IPS DF 6.9 (cell line): ENCODE measurements around the gene PALLD.

Experiments used
- DNase-seq: peaks from one replicate; pipeline ENCODE4 v3.0.0-alpha.2; 2013; ENCODE audit warnings: low read depth, low spot score
- H3K27ac ChIP-seq: one replicate; pipeline ENCODE4 v1.5.1; 2013; ENCODE audit warnings: low read length, control low read depth
- H3K27me3 ChIP-seq: 2 replicates; pipeline ENCODE4 v1.6.1; 2013; ENCODE audit warnings: mild to moderate bottlenecking, low read length; ENCODE audit not compliant: control insufficient read depth, insufficient read depth
- H3K36me3 ChIP-seq: 2 replicates; pipeline ENCODE4 v1.6.1; 2013; ENCODE audit warnings: low read length; ENCODE audit not compliant: control insufficient read depth, insufficient read depth
- H3K4me1 ChIP-seq: 2 replicates; pipeline ENCODE4 v1.6.1; 2013; ENCODE audit warnings: low read length; ENCODE audit not compliant: control insufficient read depth, insufficient read depth
- H3K4me3 ChIP-seq: 2 replicates; pipeline ENCODE4 v1.5.1; 2013; ENCODE audit warnings: mild to moderate bottlenecking, low read length
- H3K9me3 ChIP-seq: 2 replicates; pipeline ENCODE4 v1.6.1; 2013; ENCODE audit warnings: low read length, inconsistent platforms; ENCODE audit not compliant: control insufficient read depth, insufficient read depth
- WGBS: extraction: QIAGEN DNeasy Blood & Tissue Kit; methylation state at CpG from one replicate; pipeline ENCODE4 v1.1.7; 2013; ENCODE audit warnings: mixed read lengths, missing lambda C conversion rate; ENCODE audit not compliant: insufficient read length, insufficient coverage; 5-methylcytosine and 5-hydroxymethylcytosine counted together

Gene PALLD

GRCh38 chr4:168570466-168570865 lies 73.6 kb downstream of the PALLD start:
- no peaks in the 10 kb centered on the region for H3K27me3 ChIP-seq
- no peaks in the 10 kb centered on the region for H3K36me3 ChIP-seq
- H3K27ac ChIP-seq, result no peak overlapping the region
- H3K9me3 ChIP-seq, result no peaks in the 10 kb centered on the region
- no peaks in the 10 kb centered on the region for H3K4me1 ChIP-seq
- no peak for DNase-seq
- H3K4me3 ChIP-seq, result no peak overlapping the region

DNA sequence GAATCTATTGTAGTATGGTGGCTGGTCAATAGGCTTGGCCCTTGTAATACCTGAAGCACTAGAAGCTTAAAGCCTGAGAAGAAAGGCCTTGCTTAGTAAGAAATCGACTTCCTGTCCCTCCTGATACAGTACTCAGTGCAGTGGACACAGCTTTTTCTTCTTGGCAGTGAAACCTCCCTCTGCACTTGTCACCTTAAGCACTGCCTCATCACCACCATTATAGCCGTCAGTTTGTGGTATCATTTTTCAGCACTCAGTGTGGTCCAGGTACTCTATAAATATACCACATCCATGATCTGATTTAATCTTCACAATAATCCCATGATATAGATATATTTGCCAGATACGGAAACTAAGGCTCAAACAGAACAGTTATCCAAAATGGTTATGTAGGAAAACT lies 75.2 kb downstream of the PALLD start:
- Histone ChIP-seq H3K4me3 (no peak overlapping the region), H3K4me1 (no peaks in the 10 kb centered on the region), H3K9me3 (no peaks in the 10 kb centered on the region), H3K27me3 (no peaks in the 10 kb centered on the region), H3K27ac (no peak overlapping the region), H3K36me3 (no peaks in the 10 kb centered on the region)
- no CpG with 5 or more reads among the region's 3 CpGs for WGBS
- no peak for DNase-seq

DNA sequence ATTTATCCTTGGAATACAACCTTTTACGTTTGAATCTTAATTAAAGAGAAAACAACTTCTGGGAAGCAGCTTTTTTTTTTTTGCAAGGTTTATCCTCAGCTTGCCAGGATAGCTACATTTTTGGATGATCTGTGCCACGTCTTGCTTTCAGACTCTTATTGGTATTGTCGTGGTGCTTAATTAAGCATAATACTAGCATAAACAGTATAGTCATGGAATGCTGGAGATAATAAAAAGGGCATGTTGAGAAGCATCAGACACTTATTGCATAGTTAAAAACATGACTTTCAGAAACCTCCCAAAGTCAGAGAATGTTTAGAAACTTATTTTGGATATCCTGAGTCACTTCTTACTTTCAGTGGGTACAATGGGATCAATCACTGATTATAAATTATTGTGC lies 77.0 kb downstream of the PALLD start:
- WGBS, result no CpG with 5 or more reads among the region's 3 CpGs
- H3K4me3 ChIP-seq, result no peak overlapping the region
- DNase-seq, result no peak
- no peak overlapping the region for H3K27ac ChIP-seq
- H3K36me3 ChIP-seq, result no peaks in the 10 kb centered on the region
- no peaks in the 10 kb centered on the region for H3K27me3 ChIP-seq
- no peaks in the 10 kb centered on the region for H3K4me1 ChIP-seq
- no peaks in the 10 kb centered on the region for H3K9me3 ChIP-seq

DNA sequence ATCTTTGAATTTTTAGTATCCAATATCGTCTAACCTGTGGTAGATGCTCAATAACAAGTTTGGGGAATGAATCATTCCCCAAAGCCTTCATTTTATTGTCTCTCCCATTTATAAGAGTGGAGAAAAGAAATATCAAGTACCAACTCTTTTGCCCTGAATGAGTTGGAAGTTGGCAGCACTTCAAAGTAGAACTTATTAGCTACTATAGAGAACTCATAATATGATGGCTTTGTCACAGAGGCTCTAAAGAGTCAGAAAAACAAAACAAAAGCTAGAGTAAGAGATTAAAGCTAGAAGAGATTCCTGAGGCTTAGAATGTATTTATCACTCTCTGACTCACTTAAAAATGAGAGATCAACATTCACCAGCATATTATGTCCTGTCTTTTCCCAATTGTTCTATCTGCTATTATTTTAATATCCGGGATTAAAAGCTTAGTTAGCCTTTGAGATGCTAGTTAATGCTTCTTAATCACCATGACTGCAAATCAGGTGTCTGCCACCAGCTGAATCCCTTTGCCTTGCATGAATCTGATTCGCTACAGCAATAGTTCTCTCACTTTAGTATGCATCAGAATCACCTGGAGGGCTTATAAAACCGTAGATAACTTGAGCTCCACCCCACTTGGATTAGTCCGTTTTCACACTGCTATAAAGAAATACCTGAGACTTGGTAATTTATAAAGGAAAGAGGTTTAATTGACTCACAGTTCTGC lies 77.9 kb downstream of the PALLD start:
- H3K4me1 ChIP-seq, result no peaks in the 10 kb centered on the region
- DNase-seq, result no peak
- H3K27me3 ChIP-seq, result no peaks in the 10 kb centered on the region
- no peak overlapping the region for H3K27ac ChIP-seq
- H3K9me3 ChIP-seq, result no peaks in the 10 kb centered on the region
- H3K4me3 ChIP-seq, result no peak overlapping the region
- no peaks in the 10 kb centered on the region for H3K36me3 ChIP-seq
- no CpG with 5 or more reads among the region's 5 CpGs for WGBS

DNA sequence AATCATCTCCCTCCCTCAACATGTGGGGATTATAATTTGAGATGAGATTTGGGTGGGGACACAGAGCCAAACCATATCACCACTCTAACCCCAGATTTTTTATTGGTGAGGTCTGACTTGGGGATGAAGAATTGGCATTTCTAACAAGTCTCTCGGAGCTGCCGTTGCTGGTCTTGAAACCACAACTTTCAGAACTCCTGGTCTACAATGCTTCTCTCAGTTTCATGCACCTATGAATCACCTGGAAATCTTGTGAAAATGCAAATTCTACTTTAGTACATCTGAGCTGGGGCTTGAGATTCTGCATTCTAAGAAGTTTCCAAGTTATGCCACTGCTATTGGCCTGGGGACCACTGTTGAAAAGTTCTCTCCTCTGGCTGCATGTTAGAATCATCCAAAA lies 78.6 kb downstream of the PALLD start:
- Histone ChIP-seq H3K4me1 (no peaks in the 10 kb centered on the region), H3K4me3 (no peak overlapping the region), H3K27ac (no peak overlapping the region), H3K9me3 (no peaks in the 10 kb centered on the region), H3K36me3 (no peaks in the 10 kb centered on the region), H3K27me3 (no peaks in the 10 kb centered on the region)
- WGBS, result no CpG with 5 or more reads among the region's 2 CpGs
- DNase-seq, result no peak

DNA sequence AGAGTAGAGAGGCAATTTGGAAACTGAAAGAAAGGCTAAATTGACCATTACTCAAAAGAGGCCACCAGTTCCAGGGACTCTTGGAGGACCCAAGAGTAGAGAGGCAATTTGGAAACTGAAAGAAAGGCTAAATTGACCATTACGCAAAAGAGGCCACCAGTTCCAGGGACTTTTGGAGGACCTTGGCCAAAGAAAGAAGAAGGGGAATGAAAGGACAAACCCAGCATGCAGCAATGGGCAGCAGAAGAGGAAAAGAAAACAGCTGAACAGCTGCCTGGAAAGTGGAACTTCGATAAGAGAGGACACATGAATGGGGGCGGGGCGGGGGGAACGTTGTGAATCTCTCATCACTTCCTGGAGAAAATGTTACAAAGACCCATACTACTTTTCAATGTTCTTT lies 80.8 kb downstream of the PALLD start:
- WGBS, result no CpG with 5 or more reads among the region's 5 CpGs
- Histone ChIP-seq H3K9me3 (no peaks in the 10 kb centered on the region), H3K36me3 (no peaks in the 10 kb centered on the region), H3K27ac (no peak overlapping the region), H3K4me1 (no peaks in the 10 kb centered on the region), H3K4me3 (no peak overlapping the region), H3K27me3 (no peaks in the 10 kb centered on the region)
- DNase-seq, result no peak

- no CpG with 5 or more reads among the region's 2 CpGs for WGBS
- no peaks in the 10 kb centered on the region for H3K36me3 ChIP-seq
- H3K4me1 ChIP-seq, result no peaks in the 10 kb centered on the region
- H3K27ac ChIP-seq, result no peak overlapping the region
- DNase-seq, result no peak
- no peaks in the 10 kb centered on the region for H3K27me3 ChIP-seq
- no peak overlapping the region for H3K4me3 ChIP-seq
- H3K9me3 ChIP-seq, result no peaks in the 10 kb centered on the region
Observed at GRCh38 chr4:168580228-168580627, 83.4 kb downstream of the PALLD start.

DNA sequence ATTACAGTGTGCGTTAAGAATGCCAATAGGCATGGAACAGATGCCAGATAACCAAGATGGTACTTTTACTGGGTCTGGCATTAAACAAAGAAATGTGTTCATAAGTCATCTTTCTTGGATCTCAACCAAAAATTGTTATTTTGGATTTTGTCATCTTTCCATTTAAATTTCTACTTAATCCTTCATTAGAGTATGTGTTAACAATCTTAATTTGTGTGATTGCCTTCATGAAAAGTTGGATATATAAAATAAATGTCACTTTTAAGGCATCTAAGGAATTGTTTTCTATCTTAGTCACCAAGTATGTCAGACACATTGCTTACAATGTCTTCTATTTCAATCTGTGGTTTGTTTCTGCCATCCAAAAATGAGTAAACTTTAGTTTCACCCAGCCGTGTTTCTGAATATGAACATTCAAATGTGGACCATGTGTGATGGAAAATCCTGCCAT lies 87.5 kb downstream of the PALLD start:
- WGBS, result no CpG with 5 or more reads among the region's 2 CpGs
- Histone ChIP-seq H3K36me3 (no peaks in the 10 kb centered on the region), H3K4me1 (no peaks in the 10 kb centered on the region), H3K27me3 (no peaks in the 10 kb centered on the region), H3K27ac (no peak overlapping the region), H3K9me3 (no peaks in the 10 kb centered on the region), H3K4me3 (no peak overlapping the region)
- no peak for DNase-seq

DNA sequence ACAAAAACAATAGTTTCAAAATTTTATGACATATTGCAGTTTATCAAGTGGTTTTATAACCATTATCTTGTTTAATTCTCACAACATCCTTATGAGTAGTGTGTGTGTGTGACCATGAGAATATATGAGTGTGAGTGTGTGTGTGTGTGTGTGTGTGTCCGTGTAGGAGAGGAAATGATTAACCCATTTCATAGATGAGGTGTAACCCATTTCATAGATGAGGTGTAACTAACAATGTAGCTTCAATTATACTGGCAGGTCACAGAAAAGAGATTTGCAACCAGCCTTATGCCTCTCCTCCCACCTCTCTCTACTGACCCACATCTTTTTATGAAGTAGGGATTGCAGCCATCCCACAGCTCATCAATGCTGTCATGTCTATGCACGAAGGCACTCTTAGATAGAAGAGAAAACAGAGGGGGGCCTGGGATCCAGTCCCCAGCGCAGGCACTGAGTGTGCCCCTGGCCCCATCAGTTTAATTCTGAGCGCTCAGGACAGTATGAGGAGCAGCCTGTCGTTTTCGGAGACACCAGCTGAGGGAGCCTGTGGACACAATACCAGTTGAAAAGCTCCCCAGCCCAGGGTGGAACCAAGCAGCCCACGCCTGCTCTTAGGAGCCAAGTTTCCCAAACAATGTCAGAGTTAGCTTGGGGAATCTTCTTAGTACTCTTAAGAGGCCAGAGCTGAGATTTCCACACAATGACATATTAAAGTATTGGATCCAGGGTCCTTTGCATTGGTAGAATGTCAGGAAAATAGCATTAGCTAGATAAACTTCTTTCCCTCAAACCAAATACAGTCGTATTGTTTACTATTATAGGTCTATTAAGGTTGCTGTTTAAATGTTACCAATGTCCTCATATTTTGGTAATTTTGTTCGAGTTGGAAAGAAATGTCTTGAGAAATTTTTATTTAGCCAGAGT lies 88.6 kb downstream of the PALLD start:
- Histone ChIP-seq H3K4me1 (no peaks in the 10 kb centered on the region), H3K27me3 (no peaks in the 10 kb centered on the region)
- DNase-seq, result peak; percentile 63

DNA sequence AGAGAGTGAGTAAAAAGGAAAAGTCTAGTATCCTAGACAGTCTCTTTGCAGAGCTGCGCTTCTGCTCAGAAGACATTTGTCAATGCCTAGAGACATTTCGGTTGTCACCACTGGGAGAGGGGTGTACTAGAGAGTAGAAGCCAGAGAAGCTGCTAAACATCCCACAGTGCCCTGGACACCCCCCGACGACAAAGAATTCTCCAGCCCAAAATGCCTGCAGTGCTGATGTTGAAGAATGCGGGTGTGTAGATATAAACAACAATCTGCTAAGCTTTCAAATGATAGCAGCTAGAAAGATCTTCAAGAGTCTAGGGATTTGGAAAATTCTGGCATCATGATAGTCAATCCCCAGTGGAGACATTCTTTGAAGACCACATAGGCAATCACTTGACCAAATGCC lies 90.1 kb downstream of the PALLD start:
- no peak overlapping the region for H3K4me3 ChIP-seq
- H3K36me3 ChIP-seq, result no peaks in the 10 kb centered on the region
- H3K27ac ChIP-seq, result no peak overlapping the region
- DNase-seq, result no peak
- H3K27me3 ChIP-seq, result no peaks in the 10 kb centered on the region
- WGBS, result no CpG with 5 or more reads among the region's 5 CpGs
- H3K9me3 ChIP-seq, result no peaks in the 10 kb centered on the region
- no peaks in the 10 kb centered on the region for H3K4me1 ChIP-seq

More for the DNA sequence above, 88.6 kb downstream of the PALLD start:
- Histone ChIP-seq H3K9me3 (no peaks in the 10 kb centered on the region), H3K27ac (no peak overlapping the region), H3K4me3 (no peak overlapping the region), H3K36me3 (no peaks in the 10 kb centered on the region)
- no CpG with 5 or more reads among the region's 9 CpGs for WGBS
